Measurements from ENCODE around the gene LRRC45. TPM values are rescaled to one million over a fixed set of nuclear protein-coding genes. Genes with fewer than 3 reads are reported as not detected.

The LRRC45 gene
- total and polyA plus RNA-seq, 8 donors: 8.3 to 171 (median 21.0) TPM

- H3K27me3 ChIP-seq: no peaks in the 10 kb centered on the region
- H3K36me3 ChIP-seq: peaks cover 3 to 45% (median 38%) of the 10 kb centered on the region in 4 donors
- no peak overlapping the region for H3K4me3 ChIP-seq
- no peak overlapping the region for H3K27ac ChIP-seq
- H3K4me1 ChIP-seq: peaks cover 23 to 43% (median 37%) of the 10 kb centered on the region in 4 donors
- H3K9me3 ChIP-seq: no peaks in the 10 kb centered on the region
- 87 to 94% (median 88%) methylated on average over 18 to 20 of the region's 20 CpGs for WGBS, 5 donors
- intact Hi-C loops (cut with DNase I; ENCODE audit: low total_unique reads): no loop called here
- DNase-seq: no peak
- TF ChIP-seq POLR2AphosphoS5 (IDR thresholded peaks at IDR 0.05) (no peak), POLR2A (IDR thresholded peaks at IDR 0.05) (no peak), CTCF (IDR thresholded peaks at IDR 0.05) (no peak), EP300 (IDR thresholded peaks at IDR 0.05) (no peak)
These were observed 25.5 kb downstream of the LRRC45 start for GRCh38 chr17:82048571-82048971.

- 74 to 86% (median 83%) methylated on average over 5 to 8 of the region's 8 CpGs for WGBS, 5 donors
- intact Hi-C loops (cut with DNase I; ENCODE audit: low total_unique reads): no loop called here
- Histone ChIP-seq H3K9me3 (no peaks in the 10 kb centered on the region), H3K4me1 (peaks cover 28 to 48% (median 42%) of the 10 kb centered on the region in 4 donors), H3K27ac (no peak overlapping the region), H3K27me3 (no peaks in the 10 kb centered on the region), H3K4me3 (no peak overlapping the region), H3K36me3 (peaks cover 3 to 50% (median 43%) of the 10 kb centered on the region in 4 donors)
- DNase-seq: no peak
- TF ChIP-seq POLR2A (IDR thresholded peaks at IDR 0.05) (no peak), EP300 (IDR thresholded peaks at IDR 0.05) (no peak), CTCF (IDR thresholded peaks at IDR 0.05) (no peak), POLR2AphosphoS5 (IDR thresholded peaks at IDR 0.05) (no peak)
These were observed 26.0 kb downstream of the LRRC45 start for GRCh38 chr17:82049106-82049505.

- DNase-seq: no peak
- 85 to 100% (median 90%) methylated on average over 4 to 16 of the region's 16 CpGs for WGBS, 5 donors
These were observed 26.4 kb downstream of the LRRC45 start for GRCh38 chr17:82049521-82049971.

GRCh38 chr17:82050152-82050760 is 27.2 kb downstream of the LRRC45 start:
- H3K27me3 ChIP-seq: no peaks in the 10 kb centered on the region
- peak overlapping the region; percentile 67 to 88 (median 86) for H3K4me3 ChIP-seq
- peaks cover 28 to 54% (median 48%) of the 10 kb centered on the region in 4 donors for H3K4me1 ChIP-seq
- intact Hi-C loops (cut with DNase I; ENCODE audit: low total_unique reads): no loop called here
- peak overlapping the region in 1 of 5 donors; percentile 82 for H3K27ac ChIP-seq
- H3K36me3 ChIP-seq: peaks cover 12 to 62% (median 54%) of the 10 kb centered on the region in 4 donors
- H3K9me3 ChIP-seq: no peaks in the 10 kb centered on the region
- no peak for DNase-seq
- 85 to 89% (median 86%) methylated on average over 22 to 28 of the region's 28 CpGs for WGBS, 5 donors
- TF ChIP-seq POLR2AphosphoS5 (IDR thresholded peaks at IDR 0.05) (no peak), EP300 (IDR thresholded peaks at IDR 0.05) (no peak), CTCF (IDR thresholded peaks at IDR 0.05) (no peak), POLR2A (IDR thresholded peaks at IDR 0.05) (no peak)

More at GRCh38 chr17:82049521-82049971, 26.4 kb downstream of the LRRC45 start:
- no peak overlapping the region for H3K4me3 ChIP-seq
- intact Hi-C loops (cut with DNase I; ENCODE audit: low total_unique reads): no loop called here
- no peaks in the 10 kb centered on the region for H3K27me3 ChIP-seq
- peaks cover 5 to 54% (median 47%) of the 10 kb centered on the region in 4 donors for H3K36me3 ChIP-seq
- peaks cover 28 to 52% (median 46%) of the 10 kb centered on the region in 4 donors for H3K4me1 ChIP-seq
- no peaks in the 10 kb centered on the region for H3K9me3 ChIP-seq
- TF ChIP-seq CTCF (IDR thresholded peaks at IDR 0.05) (no peak), POLR2AphosphoS5 (IDR thresholded peaks at IDR 0.05) (no peak), EP300 (IDR thresholded peaks at IDR 0.05) (no peak), POLR2A (IDR thresholded peaks at IDR 0.05) (no peak)
- no peak overlapping the region for H3K27ac ChIP-seq

All from stomach (tissue), 9 donors.